DOHH2 (cell line): ENCODE measurements around the gene UBE2V1.
"Not testable (repeated sequence)": the region's sequence is repeated elsewhere in the genome, so short reads cannot be mapped to it uniquely, and the experiment has no call there.

Experiments
- H3F3A ChIP-seq: fragments of 200-600 bp; sonication (generic), shearing (Covaris generic); 2 replicates; pipeline ENCODE4 v1.6.0; 2016; ENCODE audit warnings: antibody characterized with exemption, mild to moderate bottlenecking; ENCODE audit not compliant: control insufficient read depth, insufficient read depth
- H3K27ac ChIP-seq: fragments of 200-600 bp; sonication (generic); 2 replicates; pipeline ENCODE4 v1.5.1; 2014; ENCODE audit warnings: low read depth, mild to moderate bottlenecking, low read length, moderate library complexity
- H3K27me3 ChIP-seq: fragments of 200-600 bp; sonication (generic); 2 replicates; pipeline ENCODE4 v1.6.1; 2014; ENCODE audit warnings: mild to moderate bottlenecking, low read length, mixed read lengths; ENCODE audit not compliant: control insufficient read depth
- H3K36me3 ChIP-seq: fragments of 200-600 bp; sonication (generic); 2 replicates; pipeline ENCODE4 v1.6.1; 2014; ENCODE audit warnings: mild to moderate bottlenecking, low read length, moderate library complexity, mixed read lengths; ENCODE audit not compliant: control insufficient read depth
- H3K4me1 ChIP-seq: fragments of 200-600 bp; sonication (generic); 2 replicates; pipeline ENCODE4 v1.6.1; 2014; ENCODE audit warnings: mild to moderate bottlenecking, low read length, mixed read lengths; ENCODE audit not compliant: control insufficient read depth
- H3K4me2 ChIP-seq: fragments of 200-600 bp; sonication (generic); 2 replicates; pipeline ENCODE4 v1.6.0; 2014; ENCODE audit warnings: mild to moderate bottlenecking, low read length, moderate library complexity
- H3K4me3 ChIP-seq: fragments of 200-600 bp; sonication (generic); 2 replicates; pipeline ENCODE4 v1.5.1; 2014; ENCODE audit warnings: mild to moderate bottlenecking, low read length, mixed read lengths
- H3K79me2 ChIP-seq: fragments of 200-600 bp; sonication (generic); 2 replicates; pipeline ENCODE4 v1.6.1; 2014; ENCODE audit warnings: mild to moderate bottlenecking, low read length, mixed read lengths; ENCODE audit not compliant: control insufficient read depth
- H3K9me2 ChIP-seq: fragments of 200-600 bp; sonication (generic); replicated peaks from 2 replicates; pipeline ENCODE4 v1.6.1; 2014; ENCODE audit warnings: mild to moderate bottlenecking, low read length, mixed read lengths; ENCODE audit not compliant: control insufficient read depth
- H3K9me3 ChIP-seq: fragments of 200-600 bp; sonication (generic); 2 replicates; pipeline ENCODE4 v1.6.1; 2014; ENCODE audit warnings: antibody characterized with exemption, low read length, mixed read lengths; ENCODE audit not compliant: control insufficient read depth, insufficient read depth
- H4K20me1 ChIP-seq: fragments of 200-600 bp; sonication (generic); 2 replicates; pipeline ENCODE4 v1.6.0; 2014; ENCODE audit warnings: low read depth, mild to moderate bottlenecking, antibody characterized with exemption, low read length, moderate library complexity; ENCODE audit not compliant: control insufficient read depth, insufficient read depth
- CTCF ChIP-seq: fragments of 200-600 bp; sonication (generic); IDR thresholded peaks from one replicate; pipeline ENCODE4 v1.5.1; 2014; ENCODE audit warnings: antibody characterized with exemption, mild to moderate bottlenecking, low read depth, low read length; ENCODE audit not compliant: poor library complexity, severe bottlenecking
- EZH2phosphoT487 ChIP-seq: fragments of 200-600 bp; sonication (generic); IDR thresholded peaks from 2 replicates; pipeline ENCODE4 v1.6.1; 2017; ENCODE audit warnings: borderline replicate concordance, mild to moderate bottlenecking, antibody characterized with exemption, low read length, moderate library complexity, mixed read lengths

Gene UBE2V1

GRCh38 chr20:50112512-50113419, at the start of gene UBE2V1:
UBE2V1 (minus strand) TSS chr20:50113150; CDS start chr20:50113128, 22 bp downstream.
- TF ChIP-seq EZH2phosphoT487 (no peak), CTCF (peak; percentile 55)
- Histone ChIP-seq H3K27me3 (no peaks in the 10 kb centered on the region), H3K36me3 (peaks cover 36% of the 10 kb centered on the region), H3K4me1 (peaks cover 64% of the 10 kb centered on the region), H3K9me3 (no peaks in the 10 kb centered on the region), H3K4me2 (peak within 1 kb of the TSS; percentile 97), H4K20me1 (peaks cover 27% of the 10 kb centered on the region), H3K4me3 (peak within 1 kb of the TSS; percentile 81), H3K27ac (peak within 1 kb of the TSS; percentile 86), H3K9me2 (no peaks in the 10 kb centered on the region), H3F3A (peaks cover 28% of the 10 kb centered on the region), H3K79me2 (peaks cover 78% of the 10 kb centered on the region)

GRCh38 chr20:50161494-50161893, 48.5 kb upstream of the UBE2V1 start:
- H3K4me2 ChIP-seq, H3K4me1 ChIP-seq, H3K79me2 ChIP-seq, H3K9me2 ChIP-seq, H3K9me3 ChIP-seq, H3K36me3 ChIP-seq, H3K4me3 ChIP-seq, H3F3A ChIP-seq, H3K27ac ChIP-seq, H4K20me1 ChIP-seq: not testable (repeated sequence)
- peaks cover 16% of the 10 kb centered on the region for H3K27me3 ChIP-seq

GRCh38 chr20:50153500-50154377, 40.8 kb upstream of the UBE2V1 start, which contains the start of gene PEDS1:
PEDS1 (minus strand) TSS chr20:50153723; CDS start chr20:50153637, 86 bp downstream.
- no peak within 1 kb of the TSS for H3K27ac ChIP-seq
- no peaks in the 10 kb centered on the region for H3K9me3 ChIP-seq
- H3F3A ChIP-seq, result no peaks in the 10 kb centered on the region
- no peaks in the 10 kb centered on the region for H4K20me1 ChIP-seq
- H3K36me3 ChIP-seq, result peaks cover 14% of the 10 kb centered on the region
- TF ChIP-seq CTCF (no peak), EZH2phosphoT487 (no peak)
- no peaks in the 10 kb centered on the region for H3K27me3 ChIP-seq
- no peaks in the 10 kb centered on the region for H3K9me2 ChIP-seq
- peak within 1 kb of the TSS; percentile 86 for H3K4me3 ChIP-seq
- H3K4me1 ChIP-seq, result peaks cover 23% of the 10 kb centered on the region
- peaks cover 41% of the 10 kb centered on the region for H3K79me2 ChIP-seq
- peak within 1 kb of the TSS; percentile 92 for H3K4me2 ChIP-seq
